HG02852 (cell line): ENCODE results near the gene KRT86.
A peak's percentile ranks its signal among the peaks of the same experiment; 100 is the strongest.
"Not testable (repeated sequence)": the region's sequence is repeated elsewhere in the genome, so short reads cannot be mapped to it uniquely, and the experiment has no call there.

Experiments used
- ATAC-seq: cut with Tn5 transposase; IDR thresholded peaks from one replicate; pipeline ENCODE4 v1.9.1; 2021; ENCODE audit warnings: mild to moderate bottlenecking, moderate library complexity; ENCODE audit not compliant: unreplicated experiment

KRT86 gene

DNA sequence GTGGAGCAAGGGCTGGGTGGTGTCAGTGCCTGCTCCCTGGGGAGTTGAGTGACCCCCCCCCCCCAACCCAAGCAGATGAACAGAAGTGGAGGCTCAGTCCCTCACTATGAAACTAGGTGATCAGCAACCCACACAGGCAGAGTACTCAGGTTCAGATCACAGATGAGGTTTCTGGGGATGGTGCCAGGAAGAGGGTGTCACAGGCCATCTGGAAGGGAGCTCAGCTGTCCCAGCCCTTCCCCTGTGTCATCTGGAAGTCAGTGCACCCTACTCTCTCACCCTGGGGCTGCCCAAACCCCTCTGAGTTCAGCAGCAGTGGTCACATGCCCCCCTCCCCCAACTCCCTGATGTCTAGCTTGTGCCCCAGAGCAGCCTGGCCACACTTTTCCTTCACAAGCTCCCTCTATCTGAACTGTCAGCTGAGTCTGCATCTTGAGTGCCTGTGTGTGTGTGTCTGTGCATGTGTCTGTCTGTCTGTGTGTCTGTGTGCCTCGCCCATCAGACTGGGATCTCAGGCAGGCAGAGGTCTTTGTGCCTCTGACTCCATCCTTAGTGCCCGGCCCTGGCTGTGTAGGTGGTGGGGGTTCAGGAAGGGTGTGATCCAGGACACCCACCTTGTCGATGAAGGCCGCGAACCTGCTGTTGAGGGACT, 16.2 kb downstream of the KRT86 start:
- not testable (repeated sequence) for ATAC-seq

DNA sequence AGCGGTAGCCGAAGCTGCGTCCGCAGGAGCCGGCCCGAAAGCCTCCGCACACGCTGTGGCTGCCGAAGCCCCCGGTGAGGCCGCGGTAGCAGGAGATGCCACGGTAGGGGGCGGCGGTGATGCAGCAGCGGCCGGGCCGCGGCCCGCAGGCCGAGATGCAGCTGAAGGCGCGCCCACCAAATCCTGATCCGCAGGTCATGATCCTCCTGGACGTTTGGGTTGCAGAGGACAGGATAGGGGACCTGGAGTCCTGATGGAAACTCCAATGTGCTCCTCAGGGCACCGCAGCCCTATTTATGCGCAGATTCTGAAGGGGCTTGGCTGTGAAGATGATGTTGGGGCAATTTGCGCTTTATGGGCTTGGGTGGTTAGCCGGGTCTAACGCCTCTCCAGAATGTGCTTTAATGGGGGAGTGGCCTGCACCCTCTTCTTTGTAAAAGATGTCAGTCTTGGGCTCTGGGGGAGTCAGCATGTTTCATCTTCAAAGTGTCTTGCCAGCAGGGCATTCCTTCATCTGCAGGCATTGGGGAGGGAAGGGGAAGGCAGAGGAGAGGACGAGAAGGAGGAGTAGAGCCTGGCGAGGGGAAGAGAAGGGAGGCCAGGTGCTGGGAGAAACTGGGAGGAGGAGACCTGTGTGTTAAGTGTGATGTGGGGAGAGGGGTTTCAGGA, 17.0 kb downstream of the KRT86 start, which contains the start of gene KRT81:
KRT81 (minus strand) TSS at position 268 of the 669 bp plus-strand sequence; CDS start at position 199, 69 bp downstream.
- no peak for ATAC-seq

DNA sequence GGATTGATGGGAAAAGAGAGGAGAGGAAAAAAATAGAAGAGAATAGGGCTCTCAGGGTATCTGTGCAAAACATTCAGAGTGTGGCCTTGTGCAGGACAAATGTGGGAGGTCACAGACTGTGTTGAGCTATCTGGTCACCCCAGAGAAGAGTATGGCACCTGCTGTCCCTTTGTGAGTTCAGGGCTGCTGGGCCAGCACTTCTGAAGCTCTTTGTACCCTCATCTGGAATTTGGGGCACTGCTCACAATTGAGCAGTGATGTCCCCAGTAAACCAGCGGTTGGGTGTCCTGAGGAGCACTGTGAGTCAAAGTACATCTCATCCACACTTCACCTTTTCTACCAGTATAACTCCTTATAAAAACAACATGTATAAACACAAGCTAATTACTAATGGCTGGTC, 19.5 kb downstream of the KRT86 start:
- ATAC-seq = no peak

DNA sequence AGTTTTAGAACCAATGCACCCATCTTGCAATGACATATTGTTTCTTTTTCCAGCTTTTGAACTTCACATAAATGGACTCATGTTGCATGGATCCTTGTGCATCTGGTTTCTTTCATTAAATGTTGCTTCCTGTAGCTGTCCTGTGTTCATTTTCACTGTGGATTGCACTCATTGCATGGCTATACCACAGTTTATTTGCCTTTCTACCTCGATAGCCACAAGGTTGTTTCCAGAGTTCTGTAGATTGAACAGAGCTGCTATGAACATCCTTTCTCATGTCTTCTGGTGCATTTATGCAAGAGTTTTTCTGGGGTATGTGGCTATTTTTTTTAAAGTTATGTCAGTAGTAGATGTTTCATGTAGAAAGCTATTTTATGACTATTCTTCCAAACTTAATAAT, 20.4 kb downstream of the KRT86 start:
- no peak for ATAC-seq

DNA sequence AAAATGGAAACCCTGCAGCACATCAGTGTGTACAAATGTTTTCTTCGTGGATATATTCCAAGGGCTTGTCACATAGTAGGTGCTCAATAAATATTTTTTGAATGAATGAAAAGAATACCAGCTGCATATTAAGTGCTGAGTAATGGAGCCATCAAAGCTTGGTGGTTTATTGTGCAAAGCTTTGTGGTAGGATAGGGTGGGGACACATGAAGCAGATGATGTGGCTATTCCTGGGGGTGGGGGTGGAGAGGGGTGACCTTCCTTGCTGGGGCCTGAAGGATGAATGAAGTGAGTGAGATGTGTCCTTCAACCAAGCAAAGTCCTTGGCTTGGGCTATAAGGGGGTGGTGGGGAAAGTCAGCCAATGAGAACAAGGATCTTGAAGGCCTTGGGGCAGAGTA, 21.2 kb downstream of the KRT86 start:
- no peak for ATAC-seq

DNA sequence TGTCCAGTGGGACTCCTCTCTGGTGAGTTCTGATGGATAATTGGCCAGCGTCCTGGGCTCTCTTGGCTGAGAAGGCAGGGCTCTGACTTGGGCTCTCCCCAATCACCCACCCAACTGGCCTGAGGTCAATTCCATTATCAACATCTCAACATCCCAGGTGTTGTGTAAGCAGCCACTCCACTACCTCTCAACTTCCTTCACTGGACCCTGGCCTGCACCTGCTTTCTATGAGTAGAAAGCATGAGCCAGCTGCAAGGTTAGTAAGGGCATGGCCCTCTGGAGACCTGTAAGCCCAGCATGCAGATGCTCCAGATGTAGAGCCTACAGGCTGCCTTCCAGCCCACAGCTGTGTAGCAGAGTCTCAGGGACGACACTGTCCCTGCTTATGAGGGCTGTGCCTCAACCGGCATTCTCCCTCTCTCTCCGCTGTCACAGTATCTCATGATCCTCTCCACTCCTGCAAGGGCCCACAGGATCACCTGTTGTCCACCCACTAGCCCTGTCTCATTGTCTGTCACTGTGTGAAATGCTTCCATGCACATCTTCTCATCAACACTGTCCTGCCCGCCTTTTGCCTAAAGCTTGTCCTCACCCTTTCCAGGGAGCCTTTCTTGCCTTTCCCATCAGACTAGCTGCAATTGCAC, 22.2 kb downstream of the KRT86 start:
- ATAC-seq = no peak

DNA sequence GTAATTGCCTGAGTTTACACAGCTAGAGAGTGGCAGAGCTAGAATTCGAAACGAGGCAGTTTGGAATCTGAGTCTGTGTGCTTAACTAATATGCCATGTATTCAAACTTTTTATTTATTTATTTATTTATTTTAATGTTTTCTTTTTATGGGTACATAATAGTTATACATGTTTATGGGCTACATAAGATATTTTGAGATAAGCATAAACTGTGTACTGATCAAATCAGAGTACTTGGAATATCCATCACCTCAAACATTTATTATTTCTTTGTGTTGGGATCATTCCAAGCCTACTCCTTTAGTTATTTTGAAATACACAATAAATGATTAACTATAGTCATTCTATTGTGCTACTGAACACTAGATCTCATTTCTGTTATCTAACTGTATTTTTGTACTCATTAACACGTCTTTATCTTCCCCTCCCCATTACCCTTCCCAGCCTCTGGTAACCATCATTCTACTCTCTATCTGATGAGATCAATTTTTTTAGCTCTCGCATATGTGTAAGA, 24.3 kb downstream of the KRT86 start:
- ATAC-seq = no peak

DNA sequence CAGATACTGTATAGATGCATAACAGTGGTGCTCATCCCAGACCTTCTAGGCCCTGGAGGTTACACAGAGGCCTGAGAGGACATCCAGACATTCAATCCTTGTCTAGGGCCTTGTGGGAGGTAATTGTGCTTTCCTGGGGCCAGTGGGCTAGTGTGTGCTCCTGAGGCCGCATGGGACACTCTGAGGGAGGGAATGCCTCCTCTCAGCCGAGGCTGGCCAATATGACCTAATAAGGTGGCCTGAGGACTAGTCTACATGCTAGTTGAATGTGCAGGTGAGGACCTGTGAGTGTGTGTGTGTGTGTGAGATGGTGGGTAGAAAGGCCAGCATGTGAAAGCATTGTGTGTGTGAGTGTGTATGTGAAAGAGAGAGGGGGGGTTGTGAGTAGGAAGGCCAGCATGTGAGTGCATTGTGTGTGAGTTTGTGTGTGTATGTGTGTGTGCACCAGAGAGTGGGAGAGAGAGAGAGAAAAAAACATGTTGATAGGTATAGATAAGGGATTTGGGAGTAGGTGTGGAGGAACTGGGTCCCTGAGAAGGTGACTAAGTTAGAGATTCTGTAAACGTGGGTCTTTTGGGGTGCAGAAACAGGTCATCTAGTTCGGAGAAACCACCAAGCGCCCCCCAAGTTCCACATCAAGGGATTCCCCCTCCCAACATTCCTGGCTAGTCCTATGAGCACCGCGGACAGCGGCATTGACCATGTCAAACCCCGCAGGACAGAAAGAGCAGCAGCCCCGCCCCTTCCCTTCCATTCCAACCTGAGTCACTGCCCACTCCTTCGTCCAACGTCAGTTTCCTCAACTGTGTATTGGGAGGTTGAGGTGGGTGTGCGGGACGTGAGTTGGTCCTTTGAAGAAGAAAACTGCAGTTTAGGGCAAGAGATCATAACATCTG, 26.6 kb downstream of the KRT86 start:
- ATAC-seq = no peak

DNA sequence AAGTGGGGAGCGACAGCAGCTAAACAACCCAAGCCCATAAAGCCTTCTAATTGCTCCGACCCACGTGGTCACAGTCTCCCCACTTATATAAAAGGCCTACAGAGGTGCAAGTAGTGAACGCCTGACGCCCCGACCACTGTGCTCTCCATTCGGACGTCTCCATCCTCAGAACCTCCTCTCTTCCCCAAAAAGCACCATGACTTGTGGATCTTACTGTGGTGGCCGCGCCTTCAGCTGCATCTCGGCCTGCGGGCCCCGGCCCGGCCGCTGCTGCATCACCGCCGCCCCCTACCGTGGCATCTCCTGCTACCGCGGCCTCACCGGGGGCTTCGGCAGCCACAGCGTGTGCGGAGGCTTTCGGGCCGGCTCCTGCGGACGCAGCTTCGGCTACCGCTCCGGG, 27.3 kb downstream of the KRT86 start:
- not testable (repeated sequence) for ATAC-seq

DNA sequence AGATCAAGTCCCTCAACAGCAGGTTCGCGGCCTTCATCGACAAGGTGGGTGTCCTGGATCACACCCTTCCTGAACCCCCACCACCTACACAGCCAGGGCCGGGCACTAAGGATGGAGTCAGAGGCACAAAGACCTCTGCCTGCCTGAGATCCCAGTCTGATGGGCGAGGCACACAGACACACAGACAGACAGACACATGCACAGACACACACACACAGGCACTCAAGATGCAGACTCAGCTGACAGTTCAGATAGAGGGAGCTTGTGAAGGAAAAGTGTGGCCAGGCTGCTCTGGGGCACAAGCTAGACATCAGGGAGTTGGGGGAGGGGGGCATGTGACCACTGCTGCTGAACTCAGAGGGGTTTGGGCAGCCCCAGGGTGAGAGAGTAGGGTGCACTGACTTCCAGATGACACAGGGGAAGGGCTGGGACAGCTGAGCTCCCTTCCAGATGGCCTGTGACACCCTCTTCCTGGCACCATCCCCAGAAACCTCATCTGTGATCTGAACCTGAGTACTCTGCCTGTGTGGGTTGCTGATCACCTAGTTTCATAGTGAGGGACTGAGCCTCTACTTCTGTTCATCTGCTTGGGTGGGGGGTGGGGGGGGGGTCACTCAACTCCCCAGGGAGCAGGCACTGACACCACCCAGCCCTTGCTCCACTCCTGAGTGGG, 27.9 kb downstream of the KRT86 start:
- ATAC-seq = not testable (repeated sequence)

DNA sequence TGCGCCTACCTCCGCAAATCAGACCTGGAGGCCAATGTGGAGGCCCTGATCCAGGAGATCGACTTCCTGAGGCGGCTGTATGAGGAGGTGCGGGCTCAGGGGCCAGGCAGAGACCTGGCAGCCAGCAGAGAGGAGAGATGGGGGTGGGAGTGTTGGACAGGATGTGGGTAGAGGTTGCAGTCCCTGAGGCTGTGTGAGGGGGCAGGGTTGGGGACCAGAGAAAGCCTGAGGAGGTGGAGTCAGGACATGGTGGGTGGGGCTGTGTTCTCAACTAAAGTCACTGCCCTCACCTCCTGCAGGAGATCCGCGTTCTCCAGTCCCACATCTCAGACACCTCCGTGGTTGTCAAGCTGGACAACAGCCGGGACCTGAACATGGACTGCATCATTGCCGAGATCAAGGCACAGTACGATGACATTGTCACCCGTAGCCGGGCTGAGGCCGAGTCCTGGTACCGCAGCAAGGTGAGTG, 30.5 kb downstream of the KRT86 start:
- peak; percentile 89 for ATAC-seq

DNA sequence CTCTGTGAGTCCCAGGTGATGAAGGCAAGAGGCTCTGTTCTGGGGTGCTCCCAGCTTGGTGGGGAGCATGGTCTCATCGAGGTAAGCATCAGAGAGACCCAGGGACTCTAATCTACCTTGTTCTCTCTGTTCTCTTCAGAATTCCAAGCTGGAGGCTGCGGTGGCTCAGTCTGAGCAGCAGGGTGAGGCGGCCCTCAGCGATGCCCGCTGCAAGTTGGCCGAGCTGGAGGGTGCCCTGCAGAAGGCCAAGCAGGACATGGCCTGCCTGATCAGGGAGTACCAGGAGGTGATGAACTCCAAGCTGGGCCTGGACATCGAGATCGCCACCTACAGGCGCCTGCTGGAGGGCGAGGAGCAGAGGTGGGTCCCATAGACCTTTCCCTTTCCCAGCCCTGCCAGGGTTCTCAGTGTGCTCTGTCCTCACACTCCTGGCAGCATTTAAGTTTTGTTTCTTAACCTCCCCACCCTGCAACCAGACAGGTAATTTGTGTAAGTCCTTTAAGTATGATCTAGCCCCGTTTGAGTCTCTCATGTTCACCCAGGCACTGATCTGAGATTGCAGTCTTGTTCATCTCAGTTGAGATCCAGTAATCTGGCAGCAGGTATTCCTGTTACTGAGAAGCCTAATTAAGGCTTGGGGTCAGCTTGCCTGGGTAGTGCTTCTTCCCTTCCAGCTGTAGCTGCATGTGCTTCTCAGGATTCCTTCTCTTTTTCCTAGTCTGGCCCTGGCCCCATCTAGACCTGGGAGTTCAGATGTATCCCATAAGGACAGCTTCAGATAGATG, 31.7 kb downstream of the KRT86 start:
- ATAC-seq = no peak

DNA sequence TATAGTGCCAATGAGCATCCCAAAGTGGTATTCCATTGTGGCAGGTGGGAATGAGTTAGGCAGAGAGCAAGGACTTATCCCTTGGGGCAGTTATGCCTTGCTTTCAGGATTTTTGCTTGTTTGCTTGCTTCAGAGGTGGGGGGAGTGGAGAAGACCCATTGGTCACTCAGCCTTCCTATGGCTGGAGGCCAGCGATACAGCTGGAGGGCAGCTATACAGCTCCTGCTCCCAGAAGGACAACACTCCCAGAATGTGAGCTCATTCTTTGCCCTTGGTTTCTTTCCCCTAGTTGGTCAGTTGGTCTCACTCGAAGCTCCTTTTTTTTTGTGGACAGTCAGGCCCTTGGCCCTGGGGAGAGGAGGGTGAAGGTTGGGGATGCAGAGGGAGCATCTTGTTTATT, 32.3 kb downstream of the KRT86 start:
- ATAC-seq = no peak

DNA sequence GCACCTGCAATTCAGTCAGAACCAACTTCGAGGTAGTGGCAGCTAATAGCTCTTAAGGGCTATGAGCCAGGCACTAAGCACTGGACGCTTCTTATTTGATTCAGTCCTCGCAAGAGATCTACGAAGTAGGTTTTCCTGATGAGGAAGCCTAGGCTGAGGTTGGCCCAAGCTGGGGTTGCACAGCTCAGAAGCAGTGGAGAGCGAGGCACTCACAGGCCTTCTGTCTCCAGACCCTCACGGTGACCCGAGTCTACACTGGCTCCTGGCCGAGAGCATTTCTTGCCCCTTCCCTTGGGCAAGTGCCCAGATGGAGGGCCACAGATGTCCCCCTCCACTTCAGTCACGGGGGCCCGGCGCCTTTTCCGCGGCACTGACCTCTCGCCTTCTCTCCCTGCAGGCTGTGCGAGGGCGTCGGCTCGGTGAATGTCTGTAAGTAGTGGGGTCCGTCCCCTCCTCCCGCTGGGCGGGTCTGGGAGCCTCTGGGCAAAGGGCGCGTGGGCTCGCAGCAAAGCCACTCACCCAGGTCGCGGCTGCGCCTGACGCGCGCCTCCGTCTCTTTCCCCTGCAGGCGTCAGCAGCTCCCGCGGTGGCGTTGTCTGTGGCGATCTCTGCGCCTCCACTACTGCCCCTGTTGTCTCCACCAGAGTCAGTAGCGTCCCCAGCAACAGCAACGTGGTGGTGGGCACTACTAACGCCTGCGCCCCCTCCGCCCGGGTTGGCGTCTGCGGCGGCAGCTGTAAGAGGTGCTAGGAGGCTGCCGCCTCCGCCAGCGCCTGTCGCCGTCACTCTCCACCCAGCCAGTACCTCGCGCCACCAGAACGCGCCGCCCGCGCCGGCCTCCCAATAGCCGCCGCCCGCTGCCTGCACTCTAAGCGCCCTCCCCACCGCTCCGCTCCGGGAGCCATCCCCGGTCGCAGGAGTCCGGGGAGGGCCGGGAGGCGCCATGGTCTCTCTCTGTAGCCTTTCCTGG, 33.7 kb downstream of the KRT86 start:
- no peak for ATAC-seq

DNA sequence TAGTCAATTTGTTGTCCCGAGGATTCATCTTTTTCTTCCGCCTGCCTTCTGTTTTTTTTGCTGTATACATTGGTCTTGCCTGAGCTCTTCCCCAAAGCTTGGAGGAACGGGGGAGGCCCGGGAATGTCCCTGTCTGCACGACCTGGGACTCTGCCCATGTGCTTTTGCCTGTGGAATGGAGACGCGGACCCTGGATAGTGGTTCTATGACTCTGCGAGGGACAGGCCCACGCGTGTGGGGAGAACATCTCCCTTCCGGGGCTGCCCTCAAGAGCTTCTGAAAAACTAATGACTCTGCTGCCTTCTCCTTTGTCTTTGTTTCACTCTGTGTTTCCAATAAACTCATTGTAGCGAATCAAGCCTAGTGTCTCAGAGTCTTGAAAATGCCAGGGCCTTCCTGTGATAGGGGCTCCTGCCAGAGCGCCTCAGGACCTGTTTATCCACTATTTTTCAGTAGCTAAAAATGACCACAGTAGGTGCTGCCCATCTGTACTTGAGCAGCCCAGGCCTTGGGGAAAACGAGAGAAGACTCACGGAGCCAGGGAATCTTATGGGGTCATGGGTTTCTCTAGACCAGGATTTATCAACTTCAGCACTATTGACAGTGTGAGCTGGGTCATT, 34.5 kb downstream of the KRT86 start:
- ATAC-seq = no peak

DNA sequence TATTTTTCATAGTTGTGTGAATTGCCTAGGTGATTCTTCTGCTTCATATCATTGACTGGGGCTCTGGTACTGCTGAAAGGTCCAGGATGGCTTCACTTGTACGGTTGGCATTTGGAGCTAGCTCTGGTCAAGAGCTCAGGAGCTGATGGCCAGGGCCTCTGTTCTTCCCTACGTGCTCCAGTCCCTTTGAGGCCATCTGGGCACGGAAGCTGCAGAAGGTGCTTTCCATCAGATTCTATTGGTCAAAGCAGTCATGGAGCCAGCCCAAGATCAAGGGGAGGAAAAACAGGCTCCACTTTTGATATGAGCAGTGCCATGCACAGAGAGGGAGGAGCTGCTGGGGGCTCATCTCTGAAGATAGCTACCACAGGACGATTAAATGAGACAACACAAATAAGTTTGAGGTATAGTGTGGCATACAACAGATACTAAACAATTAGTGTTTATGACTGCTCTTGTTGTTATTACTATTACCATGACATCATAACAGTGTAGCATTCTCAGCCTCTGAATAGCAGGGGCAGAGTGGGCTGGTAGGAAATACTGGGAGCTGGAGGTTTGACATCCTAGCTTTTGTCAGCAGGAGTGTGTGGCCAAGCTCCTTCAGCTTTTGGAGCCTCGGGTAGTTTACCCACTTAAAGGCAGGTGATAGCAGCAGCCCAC, 36.3 kb downstream of the KRT86 start:
- ATAC-seq = no peak

DNA sequence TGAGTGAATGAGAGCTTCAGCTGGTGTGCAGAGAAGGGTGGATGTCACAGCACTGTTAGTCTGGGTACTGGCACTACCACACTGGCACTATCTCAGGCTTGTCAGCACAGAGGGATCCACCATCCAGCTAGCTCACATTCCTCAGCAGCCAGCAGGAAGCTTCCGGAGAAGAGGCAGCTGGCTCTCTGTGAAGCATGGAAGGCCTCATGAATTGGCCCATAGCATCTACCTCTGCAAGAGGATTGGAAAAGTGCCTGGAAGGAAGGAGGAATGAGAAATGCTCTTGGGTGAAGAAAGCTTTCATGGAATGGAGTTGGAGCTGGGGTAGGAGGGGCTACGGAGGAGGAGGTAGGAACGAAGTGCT, 36.8 kb downstream of the KRT86 start:
- no peak for ATAC-seq
